GM21423 (cell line): Measurements from ENCODE around the gene KBTBD2.
"Not testable (repeated sequence)": the region's sequence is repeated elsewhere in the genome, so short reads cannot be mapped to it uniquely, and the experiment has no call there.

Experiments
- ATAC-seq: cut with Tn5 transposase; IDR thresholded peaks from one replicate; pipeline ENCODE4 v1.9.1; 2021; ENCODE audit warnings: mild to moderate bottlenecking, moderate library complexity; ENCODE audit not compliant: unreplicated experiment

The KBTBD2 gene

GRCh38 chr7:32893722-32894121 is 2.2 kb upstream of the KBTBD2 start:
- no peak for ATAC-seq

GRCh38 chr7:32893207-32893524 is 1.6 kb upstream of the KBTBD2 start:
- no peak for ATAC-seq

GRCh38 chr7:32892521-32893206 is 1.1 kb upstream of the KBTBD2 start:
- ATAC-seq = peak; percentile 10

GRCh38 chr7:32891800-32892520 is 400 bp upstream of the KBTBD2 start:
- ATAC-seq = peak; percentile 53

GRCh38 chr7:32890793-32891042 is 842 bp downstream of the KBTBD2 start:
- ATAC-seq = no peak

- ATAC-seq = peak; percentile 26
Measured at GRCh38 chr7:32890010-32890792, 1.4 kb downstream of the KBTBD2 start.

- ATAC-seq = no peak
Measured at GRCh38 chr7:32888505-32888904, 3.1 kb downstream of the KBTBD2 start.

- ATAC-seq = no peak
Measured at GRCh38 chr7:32887395-32887794, 4.2 kb downstream of the KBTBD2 start.

- ATAC-seq = no peak
Measured at GRCh38 chr7:32881074-32881982, 10.2 kb downstream of the KBTBD2 start.

- no peak for ATAC-seq
Measured at GRCh38 chr7:32879460-32879859, 12.1 kb downstream of the KBTBD2 start.

GRCh38 chr7:32878023-32878422 is 13.5 kb downstream of the KBTBD2 start:
- ATAC-seq = not testable (repeated sequence)

- no peak for ATAC-seq
Measured at GRCh38 chr7:32872421-32872820, 19.1 kb downstream of the KBTBD2 start.

GRCh38 chr7:32871624-32872371 is 19.8 kb downstream of the KBTBD2 start:
- peak; percentile 62 for ATAC-seq

GRCh38 chr7:32870298-32870697 is 21.3 kb downstream of the KBTBD2 start:
- ATAC-seq = no peak

GRCh38 chr7:32869716-32870115 is 21.8 kb downstream of the KBTBD2 start:
- no peak for ATAC-seq

- ATAC-seq = no peak
Measured at GRCh38 chr7:32868116-32868515, 23.4 kb downstream of the KBTBD2 start.

- no peak for ATAC-seq
Measured at GRCh38 chr7:32865448-32866030, 26.0 kb downstream of the KBTBD2 start.

GRCh38 chr7:32863872-32864271 is 27.7 kb downstream of the KBTBD2 start:
- not testable (repeated sequence) for ATAC-seq

GRCh38 chr7:32860090-32860489 is 31.5 kb downstream of the KBTBD2 start:
- no peak for ATAC-seq

- ATAC-seq = no peak
Measured at GRCh38 chr7:32858648-32859047, 32.9 kb downstream of the KBTBD2 start.
